NCI-H1694 treated with DMSO at 0.1 percent for 48 hours (cell line): ENCODE results near the gene CALD1.

Experiments used
- DNase-seq: peaks from one replicate; lab custom pipeline; 2025; lab: John Stamatoyannopoulos, UW

The CALD1 gene

GRCh38 chr7:134787064-134787463 lies 7.6 kb downstream of the CALD1 start:
- no peak for DNase-seq

- DNase-seq: no peak
Measured at GRCh38 chr7:134787720-134788119, 8.3 kb downstream of the CALD1 start.

GRCh38 chr7:134788191-134788590 lies 8.8 kb downstream of the CALD1 start:
- no peak for DNase-seq

GRCh38 chr7:134789967-134790685 lies 10.7 kb downstream of the CALD1 start:
- DNase-seq: no peak

GRCh38 chr7:134792968-134793367 lies 13.5 kb downstream of the CALD1 start:
- no peak for DNase-seq

GRCh38 chr7:134795231-134795630 lies 15.8 kb downstream of the CALD1 start:
- DNase-seq: no peak

GRCh38 chr7:134798155-134798554 lies 18.7 kb downstream of the CALD1 start:
- no peak for DNase-seq

- DNase-seq: no peak
Measured at GRCh38 chr7:134799377-134799776, 19.9 kb downstream of the CALD1 start.

GRCh38 chr7:134802762-134803161 lies 23.3 kb downstream of the CALD1 start:
- DNase-seq: no peak

- no peak for DNase-seq
Measured at GRCh38 chr7:134804351-134804750, 24.9 kb downstream of the CALD1 start.

- no peak for DNase-seq
Measured at GRCh38 chr7:134804854-134805253, 25.4 kb downstream of the CALD1 start.

GRCh38 chr7:134806197-134806596 lies 26.8 kb downstream of the CALD1 start:
- no peak for DNase-seq

GRCh38 chr7:134809616-134810015 lies 30.2 kb downstream of the CALD1 start:
- no peak for DNase-seq

- no peak for DNase-seq
Measured at GRCh38 chr7:134811765-134812164, 32.3 kb downstream of the CALD1 start.

GRCh38 chr7:134813663-134814396 lies 34.4 kb downstream of the CALD1 start:
- DNase-seq: no peak

- DNase-seq: no peak
Measured at GRCh38 chr7:134814730-134815364, 35.4 kb downstream of the CALD1 start.

- DNase-seq: no peak
Measured at GRCh38 chr7:134818613-134819345, 39.3 kb downstream of the CALD1 start.

- no peak for DNase-seq
Measured at GRCh38 chr7:134819401-134819800, 40.0 kb downstream of the CALD1 start.

- DNase-seq: no peak
Measured at GRCh38 chr7:134820295-134820694, 40.9 kb downstream of the CALD1 start.

- DNase-seq: no peak
Measured at GRCh38 chr7:134820778-134821177, 41.3 kb downstream of the CALD1 start.

- DNase-seq: no peak
Measured at GRCh38 chr7:134823400-134823799, 44.0 kb downstream of the CALD1 start.

GRCh38 chr7:134825666-134826065 lies 46.2 kb downstream of the CALD1 start:
- no peak for DNase-seq
